Neural cell (in vitro differentiated cells): ENCODE data around the gene MCC. TPM values are rescaled to one million over a fixed set of nuclear protein-coding genes. Genes with fewer than 3 reads are reported as not detected.

Experiments
- H2AFZ ChIP-seq: fragments of 200-600, 300-800 bp; sonication (generic), shearing (Covaris generic); 2 replicates; pipeline ENCODE4 v1.6.0; 2014; ENCODE audit warnings: low read depth, mild to moderate bottlenecking, antibody characterized with exemption, low read length, moderate library complexity
- H3F3A ChIP-seq: fragments of 200-600 bp; shearing (Covaris generic); 2 replicates; pipeline ENCODE4 v1.6.1; 2016; ENCODE audit warnings: mild to moderate bottlenecking, moderate library complexity, mixed read lengths, antibody characterized with exemption, low read length; ENCODE audit not compliant: insufficient read depth, poor library complexity, severe bottlenecking
- H3K27ac ChIP-seq: fragments of 200-600, 300-800 bp; sonication (generic), shearing (Covaris generic); 2 replicates; pipeline ENCODE4 v1.5.1; 2014; ENCODE audit warnings: mild to moderate bottlenecking, low read length, moderate library complexity
- H3K27me3 ChIP-seq: fragments of 300-800, 200-600 bp; sonication (generic), shearing (Covaris generic); 2 replicates; pipeline ENCODE4 v1.6.0; 2014; ENCODE audit warnings: mild to moderate bottlenecking, low read depth, low read length, moderate library complexity; ENCODE audit not compliant: insufficient read depth
- H3K36me3 ChIP-seq: fragments of 300-800, 200-600 bp; sonication (generic), shearing (Covaris generic); 2 replicates; pipeline ENCODE4 v1.5.1; 2014; ENCODE audit warnings: mild to moderate bottlenecking, antibody characterized with exemption, low read length, moderate library complexity; ENCODE audit not compliant: insufficient read depth
- H3K4me2 ChIP-seq: fragments of 300-800, 200-600 bp; sonication (generic), shearing (Covaris generic); 2 replicates; pipeline ENCODE4 v1.6.0; 2014; ENCODE audit warnings: mild to moderate bottlenecking, low read length
- H3K4me3 ChIP-seq: fragments of 300-800, 200-600 bp; sonication (generic), shearing (Covaris generic); 2 replicates; pipeline ENCODE4 v1.5.1; 2014; ENCODE audit warnings: mild to moderate bottlenecking, low read length, moderate library complexity
- H3K79me2 ChIP-seq: fragments of 200-600 bp; shearing (Covaris generic); replicated peaks from 2 replicates; pipeline ENCODE4 v1.6.0; 2014; ENCODE audit warnings: mild to moderate bottlenecking, low read length, moderate library complexity; ENCODE audit not compliant: insufficient read depth
- H3K9ac ChIP-seq: fragments of 300-800, 200-600 bp; sonication (generic), shearing (Covaris generic); 2 replicates; pipeline ENCODE4 v1.6.1; 2016; ENCODE audit warnings: mild to moderate bottlenecking, low read length, mixed read lengths
- H3K9me2 ChIP-seq: fragments of 200-600 bp; shearing (Covaris generic); 2 replicates; pipeline ENCODE4 v1.6.1; 2016; ENCODE audit warnings: mild to moderate bottlenecking, low read length, mixed read lengths; ENCODE audit not compliant: insufficient read depth
- H3K9me3 ChIP-seq: fragments of 200-600, 300-800 bp; sonication (generic), shearing (Covaris generic); 2 replicates; pipeline ENCODE4 v1.6.1; 2016; ENCODE audit warnings: mild to moderate bottlenecking, mixed run types, low read length, moderate library complexity, mixed read lengths
- H4K20me1 ChIP-seq: fragments of 200-600 bp; shearing (Covaris generic); 2 replicates; pipeline ENCODE4 v1.6.1; 2016; ENCODE audit warnings: mild to moderate bottlenecking, mixed run types; ENCODE audit not compliant: insufficient read depth
- EP300 ChIP-seq: fragments of 450-650 bp; conservative IDR thresholded peaks from 2 replicates; pipeline ENCODE4 v1.6.1; 2014; ENCODE audit warnings: antibody characterized with exemption, mild to moderate bottlenecking, moderate library complexity; ENCODE audit not compliant: poor library complexity, severe bottlenecking
- EZH2 ChIP-seq: fragments of 200-600, 300-800 bp; shearing (Covaris generic), sonication (generic); IDR thresholded peaks from 2 replicates; pipeline ENCODE4 v1.6.1; 2014; ENCODE audit warnings: antibody characterized with exemption, low read length, borderline replicate concordance, mild to moderate bottlenecking; ENCODE audit not compliant: insufficient read depth, poor library complexity, severe bottlenecking
- MXI1 ChIP-seq: fragments of 450-650 bp; conservative IDR thresholded peaks from 2 replicates; pipeline ENCODE4 v1.6.1; 2014; ENCODE audit warnings: antibody characterized with exemption, mild to moderate bottlenecking; ENCODE audit not compliant: poor library complexity, severe bottlenecking
- POLR2AphosphoS5 ChIP-seq: IDR thresholded peaks from 2 replicates; pipeline ENCODE4 v1.6.1; 2012
- RAD21 ChIP-seq: fragments of 450-650 bp; conservative IDR thresholded peaks from 2 replicates; pipeline ENCODE4 v1.6.1; 2014; ENCODE audit warnings: antibody characterized with exemption, mild to moderate bottlenecking, moderate library complexity
- SMC3 ChIP-seq: fragments of 450-650 bp; conservative IDR thresholded peaks from 2 replicates; pipeline ENCODE4 v1.6.1; 2014; ENCODE audit warnings: antibody characterized with exemption, mild to moderate bottlenecking, moderate library complexity; ENCODE audit not compliant: poor library complexity
- TAF1 ChIP-seq: IDR thresholded peaks from 2 replicates; pipeline ENCODE4 v1.6.1; 2012; ENCODE audit warnings: low read depth
- polyA plus RNA-seq: library from polyadenylated mRNA; depleted of rRNA; stranded (reverse); fragments of >200 nt; gene quantifications from 2 replicates; pipeline ENCODE4 v1.2.3, GENCODE V29; 2014
- TF ChIP-seq, protein P1 (sequence below): fragments of 450-650 bp; IDR thresholded peaks from 2 replicates; pipeline ENCODE4 v1.5.1; 2014; ENCODE audit warnings: antibody characterized with exemption, mild to moderate bottlenecking, moderate library complexity; ENCODE audit not compliant: poor library complexity, severe bottlenecking
- TF ChIP-seq, protein P2 (sequence below): IDR thresholded peaks from 2 replicates; pipeline ENCODE4 v1.6.1; 2012; ENCODE audit warnings: borderline replicate concordance

MCC gene
- polyA plus RNA-seq, 1 donor from 2014 or later = 2.2 TPM

DNA sequence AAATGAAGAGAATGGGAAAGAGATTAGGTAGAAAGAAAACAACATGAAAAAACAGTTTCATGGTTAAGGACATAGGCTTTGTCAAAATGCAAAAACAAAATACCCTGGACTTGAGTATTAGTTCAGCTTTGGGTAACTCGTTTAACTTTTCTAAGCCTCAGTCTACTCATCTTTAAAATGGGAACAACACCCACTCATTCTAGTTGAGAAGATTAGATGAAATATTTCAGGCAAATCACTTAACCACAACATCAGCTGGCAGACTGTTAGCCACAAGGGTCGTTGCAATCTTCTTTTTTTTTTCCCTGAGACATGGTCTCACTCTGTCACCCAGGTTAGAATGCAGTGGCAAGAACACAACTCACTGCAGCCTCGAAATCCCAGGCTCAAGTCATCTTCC is 326.0 kb downstream of the MCC start:
- no peak overlapping the region for H2AFZ ChIP-seq
- H4K20me1 ChIP-seq = no peaks in the 10 kb centered on the region
- H3K4me2 ChIP-seq = no peak overlapping the region
- H3F3A ChIP-seq = no peaks in the 10 kb centered on the region
- no peaks in the 10 kb centered on the region for H3K9me3 ChIP-seq
- TF ChIP-seq, protein P1, sequence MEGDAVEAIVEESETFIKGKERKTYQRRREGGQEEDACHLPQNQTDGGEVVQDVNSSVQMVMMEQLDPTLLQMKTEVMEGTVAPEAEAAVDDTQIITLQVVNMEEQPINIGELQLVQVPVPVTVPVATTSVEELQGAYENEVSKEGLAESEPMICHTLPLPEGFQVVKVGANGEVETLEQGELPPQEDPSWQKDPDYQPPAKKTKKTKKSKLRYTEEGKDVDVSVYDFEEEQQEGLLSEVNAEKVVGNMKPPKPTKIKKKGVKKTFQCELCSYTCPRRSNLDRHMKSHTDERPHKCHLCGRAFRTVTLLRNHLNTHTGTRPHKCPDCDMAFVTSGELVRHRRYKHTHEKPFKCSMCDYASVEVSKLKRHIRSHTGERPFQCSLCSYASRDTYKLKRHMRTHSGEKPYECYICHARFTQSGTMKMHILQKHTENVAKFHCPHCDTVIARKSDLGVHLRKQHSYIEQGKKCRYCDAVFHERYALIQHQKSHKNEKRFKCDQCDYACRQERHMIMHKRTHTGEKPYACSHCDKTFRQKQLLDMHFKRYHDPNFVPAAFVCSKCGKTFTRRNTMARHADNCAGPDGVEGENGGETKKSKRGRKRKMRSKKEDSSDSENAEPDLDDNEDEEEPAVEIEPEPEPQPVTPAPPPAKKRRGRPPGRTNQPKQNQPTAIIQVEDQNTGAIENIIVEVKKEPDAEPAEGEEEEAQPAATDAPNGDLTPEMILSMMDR = no peak
- TF ChIP-seq, protein P2, sequence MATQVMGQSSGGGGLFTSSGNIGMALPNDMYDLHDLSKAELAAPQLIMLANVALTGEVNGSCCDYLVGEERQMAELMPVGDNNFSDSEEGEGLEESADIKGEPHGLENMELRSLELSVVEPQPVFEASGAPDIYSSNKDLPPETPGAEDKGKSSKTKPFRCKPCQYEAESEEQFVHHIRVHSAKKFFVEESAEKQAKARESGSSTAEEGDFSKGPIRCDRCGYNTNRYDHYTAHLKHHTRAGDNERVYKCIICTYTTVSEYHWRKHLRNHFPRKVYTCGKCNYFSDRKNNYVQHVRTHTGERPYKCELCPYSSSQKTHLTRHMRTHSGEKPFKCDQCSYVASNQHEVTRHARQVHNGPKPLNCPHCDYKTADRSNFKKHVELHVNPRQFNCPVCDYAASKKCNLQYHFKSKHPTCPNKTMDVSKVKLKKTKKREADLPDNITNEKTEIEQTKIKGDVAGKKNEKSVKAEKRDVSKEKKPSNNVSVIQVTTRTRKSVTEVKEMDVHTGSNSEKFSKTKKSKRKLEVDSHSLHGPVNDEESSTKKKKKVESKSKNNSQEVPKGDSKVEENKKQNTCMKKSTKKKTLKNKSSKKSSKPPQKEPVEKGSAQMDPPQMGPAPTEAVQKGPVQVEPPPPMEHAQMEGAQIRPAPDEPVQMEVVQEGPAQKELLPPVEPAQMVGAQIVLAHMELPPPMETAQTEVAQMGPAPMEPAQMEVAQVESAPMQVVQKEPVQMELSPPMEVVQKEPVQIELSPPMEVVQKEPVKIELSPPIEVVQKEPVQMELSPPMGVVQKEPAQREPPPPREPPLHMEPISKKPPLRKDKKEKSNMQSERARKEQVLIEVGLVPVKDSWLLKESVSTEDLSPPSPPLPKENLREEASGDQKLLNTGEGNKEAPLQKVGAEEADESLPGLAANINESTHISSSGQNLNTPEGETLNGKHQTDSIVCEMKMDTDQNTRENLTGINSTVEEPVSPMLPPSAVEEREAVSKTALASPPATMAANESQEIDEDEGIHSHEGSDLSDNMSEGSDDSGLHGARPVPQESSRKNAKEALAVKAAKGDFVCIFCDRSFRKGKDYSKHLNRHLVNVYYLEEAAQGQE = no peak
- TF ChIP-seq MXI1 (no peak), RAD21 (no peak), EP300 (no peak), TAF1 (no peak), POLR2AphosphoS5 (no peak), SMC3 (no peak), EZH2 (no peak)
- no peaks in the 10 kb centered on the region for H3K9me2 ChIP-seq
- H3K79me2 ChIP-seq = no peaks in the 10 kb centered on the region
- no peak overlapping the region for H3K27ac ChIP-seq
- H3K36me3 ChIP-seq = no peaks in the 10 kb centered on the region
- H3K9ac ChIP-seq = no peak overlapping the region
- no peaks in the 10 kb centered on the region for H3K27me3 ChIP-seq
- H3K4me3 ChIP-seq = no peak overlapping the region

DNA sequence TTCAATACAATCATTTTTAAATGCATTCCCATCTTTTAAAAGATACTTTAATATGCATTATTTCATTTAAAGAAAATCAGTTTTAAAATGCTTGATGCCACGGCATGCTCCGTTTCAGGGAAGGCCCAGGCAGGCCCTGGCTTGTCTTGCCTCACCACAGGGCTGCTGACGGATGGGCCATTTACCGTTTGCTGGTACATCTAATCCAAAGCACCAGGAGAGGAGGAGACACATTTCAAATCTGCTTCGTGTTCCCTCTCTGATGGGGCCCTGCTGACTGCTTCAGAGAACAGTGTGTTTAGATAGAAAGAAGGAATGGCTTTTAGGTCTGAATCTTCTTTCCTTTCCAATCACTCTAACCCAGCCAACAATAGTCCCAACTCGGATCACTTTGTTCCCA is 326.4 kb downstream of the MCC start:
- Histone ChIP-seq H3F3A (no peaks in the 10 kb centered on the region), H3K27me3 (no peaks in the 10 kb centered on the region), H4K20me1 (no peaks in the 10 kb centered on the region), H3K36me3 (no peaks in the 10 kb centered on the region), H3K9ac (no peak overlapping the region), H3K79me2 (no peaks in the 10 kb centered on the region), H3K4me3 (no peak overlapping the region), H3K27ac (no peak overlapping the region), H3K4me2 (no peak overlapping the region), H3K9me2 (no peaks in the 10 kb centered on the region), H3K9me3 (no peaks in the 10 kb centered on the region), H2AFZ (no peak overlapping the region)
- TF ChIP-seq POLR2AphosphoS5 (no peak), RAD21 (no peak), EP300 (no peak), EZH2 (no peak), TAF1 (no peak), SMC3 (no peak), MXI1 (no peak)
- TF ChIP-seq, protein P2 = no peak
- TF ChIP-seq, protein P1 = no peak
